PC-9 (cell line): ENCODE data around the gene ANKFY1.

Experiments used
- EZH2 ChIP-seq: fragments of 200-600 bp; sonication (generic); IDR thresholded peaks from 2 replicates; pipeline ENCODE4 v1.8.0; 2017; ENCODE audit warnings: antibody characterized with exemption, low read depth
- TF ChIP-seq, protein P1 (sequence below): fragments of 200-600 bp; sonication (generic); conservative IDR thresholded peaks from 2 replicates; pipeline ENCODE4 v1.6.1; 2017; ENCODE audit warnings: mixed run types, antibody characterized with exemption, mild to moderate bottlenecking, moderate library complexity

DNA sequence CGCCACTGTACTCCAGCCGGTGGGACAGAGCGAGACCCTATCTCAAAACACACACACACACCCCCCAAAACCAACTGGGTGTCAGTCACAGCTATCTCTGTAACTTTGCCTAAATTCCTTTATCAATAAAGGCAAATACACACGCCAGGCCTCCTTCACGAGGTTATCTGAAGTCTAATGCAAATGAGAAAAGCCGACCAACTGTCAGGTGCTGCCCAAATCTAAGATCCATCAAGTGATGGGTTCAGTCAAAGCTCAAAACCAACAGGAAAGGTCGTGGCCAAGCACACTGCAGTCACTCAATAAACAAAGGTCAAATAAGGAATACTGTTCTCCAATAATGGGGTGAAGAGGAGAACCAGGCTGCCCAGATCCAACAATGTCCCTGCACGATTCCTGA lies 1.1 kb downstream of the ANKFY1 start:
- TF ChIP-seq, protein P1, sequence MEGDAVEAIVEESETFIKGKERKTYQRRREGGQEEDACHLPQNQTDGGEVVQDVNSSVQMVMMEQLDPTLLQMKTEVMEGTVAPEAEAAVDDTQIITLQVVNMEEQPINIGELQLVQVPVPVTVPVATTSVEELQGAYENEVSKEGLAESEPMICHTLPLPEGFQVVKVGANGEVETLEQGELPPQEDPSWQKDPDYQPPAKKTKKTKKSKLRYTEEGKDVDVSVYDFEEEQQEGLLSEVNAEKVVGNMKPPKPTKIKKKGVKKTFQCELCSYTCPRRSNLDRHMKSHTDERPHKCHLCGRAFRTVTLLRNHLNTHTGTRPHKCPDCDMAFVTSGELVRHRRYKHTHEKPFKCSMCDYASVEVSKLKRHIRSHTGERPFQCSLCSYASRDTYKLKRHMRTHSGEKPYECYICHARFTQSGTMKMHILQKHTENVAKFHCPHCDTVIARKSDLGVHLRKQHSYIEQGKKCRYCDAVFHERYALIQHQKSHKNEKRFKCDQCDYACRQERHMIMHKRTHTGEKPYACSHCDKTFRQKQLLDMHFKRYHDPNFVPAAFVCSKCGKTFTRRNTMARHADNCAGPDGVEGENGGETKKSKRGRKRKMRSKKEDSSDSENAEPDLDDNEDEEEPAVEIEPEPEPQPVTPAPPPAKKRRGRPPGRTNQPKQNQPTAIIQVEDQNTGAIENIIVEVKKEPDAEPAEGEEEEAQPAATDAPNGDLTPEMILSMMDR, result no peak
- TF ChIP-seq EZH2, result no peak
